Renal cortical epithelial cell (primary cell): Measurements from ENCODE around the gene CDH20. TPM values are rescaled to one million over a fixed set of nuclear protein-coding genes. Genes with fewer than 3 reads are reported as not detected.

Experiments
- DNase-seq: peaks from one replicate; pipeline ENCODE4 v3.0.0-alpha.2; 2011; ENCODE audit warnings: low read depth
- total RNA-seq: library from RNA; depleted of rRNA; stranded (reverse); fragments of >200 nt; gene quantifications from 2 replicates; pipeline ENCODE4 v1.2.3, GENCODE V29; 2014

CDH20 gene
- total RNA-seq, 1 donor from 2014 or later, result not detected

DNA sequence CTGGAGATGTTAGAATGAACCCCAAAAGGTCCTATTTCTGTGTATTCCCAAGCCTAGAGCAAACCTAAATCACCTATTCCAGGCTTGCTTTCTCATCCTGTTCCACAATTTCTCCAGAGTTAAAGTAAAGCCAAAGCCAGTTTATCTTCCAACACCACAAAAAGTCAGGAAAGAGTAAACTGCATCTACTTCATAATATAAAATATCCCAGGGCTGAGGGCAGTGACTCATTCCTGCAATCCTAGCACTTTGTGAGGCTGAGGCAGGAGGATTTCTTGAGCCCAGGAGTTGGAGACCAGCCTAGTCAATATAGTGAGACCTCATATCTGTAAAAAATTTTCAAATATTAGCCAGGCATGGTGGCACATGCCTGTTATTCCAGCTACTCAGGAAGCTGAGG, 241.4 kb downstream of the CDH20 start:
- no peak for DNase-seq

GRCh38 chr18:61575419-61575818, 242.2 kb downstream of the CDH20 start:
- DNase-seq, result no peak

DNA sequence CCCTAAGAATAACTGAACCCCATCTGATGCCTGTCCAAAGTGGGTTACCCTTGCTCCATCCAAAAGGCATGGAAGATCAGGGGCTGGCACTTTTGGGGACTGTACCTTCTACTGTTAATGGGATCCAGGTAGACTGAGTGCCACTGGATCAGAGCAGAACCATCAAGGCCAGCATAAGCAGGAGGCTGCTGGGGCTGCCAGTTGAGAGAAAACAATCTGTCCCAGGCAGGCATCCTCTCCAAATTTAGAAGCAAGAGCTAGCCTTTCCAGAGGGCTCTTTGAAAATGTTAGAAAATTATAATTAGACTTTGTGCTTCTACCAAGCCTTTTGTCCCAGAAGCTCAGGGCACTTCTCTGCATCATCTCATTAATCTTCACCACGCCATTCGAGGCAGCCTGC, 245.6 kb downstream of the CDH20 start:
- no peak for DNase-seq

DNA sequence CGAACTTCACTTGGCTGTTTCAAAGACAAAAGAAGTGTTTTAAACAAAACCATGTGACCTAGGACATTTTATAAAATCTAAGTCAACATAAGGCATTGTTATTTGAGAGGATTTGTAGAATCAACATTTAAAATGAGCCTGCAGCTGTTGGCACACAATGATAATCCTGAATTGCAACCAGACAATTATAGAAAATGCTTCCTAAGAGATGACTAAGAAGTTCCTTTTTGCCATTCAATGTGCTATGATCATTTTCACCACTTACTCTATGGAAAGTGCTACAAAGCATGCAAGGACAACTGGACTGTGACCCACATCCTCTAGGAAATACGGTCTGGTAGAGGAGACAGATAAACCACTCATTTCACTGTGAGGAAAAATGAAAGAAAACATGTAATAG, 246.4 kb downstream of the CDH20 start:
- DNase-seq, result no peak

DNA sequence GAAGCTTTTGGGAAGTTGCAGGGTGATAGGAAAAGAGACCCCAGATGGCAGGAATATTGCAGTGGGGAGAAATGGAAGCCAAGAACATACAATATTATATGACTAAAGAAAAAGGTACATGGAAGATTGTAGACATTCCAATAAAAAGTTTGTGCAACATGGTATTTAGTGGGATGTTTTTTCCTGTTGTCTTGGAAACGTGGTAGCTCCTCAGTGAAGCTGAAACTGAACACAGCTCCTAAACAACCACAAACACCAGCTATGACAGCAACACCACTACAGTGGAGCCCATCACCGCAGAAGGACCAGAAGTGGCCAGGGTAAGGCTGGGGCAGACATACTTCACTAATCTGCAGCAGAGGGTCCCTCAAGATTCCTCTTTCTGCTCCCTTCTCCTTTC, 246.8 kb downstream of the CDH20 start:
- DNase-seq, result no peak

- no peak for DNase-seq
Observed at GRCh38 chr18:61581578-61582201, 248.5 kb downstream of the CDH20 start.

- DNase-seq, result no peak
Observed at GRCh38 chr18:61582202-61582710, 249.0 kb downstream of the CDH20 start.

DNA sequence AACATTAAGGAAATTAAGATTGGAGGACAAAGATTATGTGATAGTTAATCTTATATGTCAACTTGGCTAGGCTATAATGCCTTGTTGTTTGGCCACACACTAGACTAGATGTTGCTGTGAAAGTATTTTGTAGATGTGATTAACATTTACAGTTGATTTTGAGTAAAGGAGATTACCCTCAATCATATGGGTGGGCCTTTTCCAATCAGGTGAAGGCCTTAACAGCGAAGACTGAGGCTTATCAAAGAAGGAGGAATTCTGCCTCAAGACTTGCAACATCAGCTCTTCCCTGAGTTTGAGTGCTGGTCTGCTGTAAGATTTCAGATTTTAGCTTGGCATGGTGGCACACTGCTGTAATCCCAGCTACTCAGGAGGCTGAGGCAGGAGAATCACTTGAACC, 250.3 kb downstream of the CDH20 start:
- DNase-seq, result no peak

DNA sequence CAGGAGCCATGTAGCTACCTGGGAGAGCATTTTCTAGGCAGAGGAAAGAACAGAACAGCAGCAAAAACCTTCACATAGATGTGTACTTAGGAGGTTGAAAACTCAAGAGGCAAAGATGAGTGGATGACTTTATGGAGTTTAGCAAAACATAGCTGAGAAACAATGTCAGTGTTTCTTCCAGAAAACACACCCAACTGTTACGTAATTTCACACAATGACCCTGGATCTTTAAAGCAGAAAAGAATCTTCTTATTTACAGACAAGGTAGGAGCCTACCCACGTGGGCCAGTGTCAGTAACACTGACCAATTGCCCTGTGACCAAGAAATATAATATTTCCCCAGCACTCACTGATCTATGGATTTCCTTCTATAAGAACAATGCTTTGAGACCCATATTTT, 254.6 kb downstream of the CDH20 start:
- peak; percentile 48 for DNase-seq

DNA sequence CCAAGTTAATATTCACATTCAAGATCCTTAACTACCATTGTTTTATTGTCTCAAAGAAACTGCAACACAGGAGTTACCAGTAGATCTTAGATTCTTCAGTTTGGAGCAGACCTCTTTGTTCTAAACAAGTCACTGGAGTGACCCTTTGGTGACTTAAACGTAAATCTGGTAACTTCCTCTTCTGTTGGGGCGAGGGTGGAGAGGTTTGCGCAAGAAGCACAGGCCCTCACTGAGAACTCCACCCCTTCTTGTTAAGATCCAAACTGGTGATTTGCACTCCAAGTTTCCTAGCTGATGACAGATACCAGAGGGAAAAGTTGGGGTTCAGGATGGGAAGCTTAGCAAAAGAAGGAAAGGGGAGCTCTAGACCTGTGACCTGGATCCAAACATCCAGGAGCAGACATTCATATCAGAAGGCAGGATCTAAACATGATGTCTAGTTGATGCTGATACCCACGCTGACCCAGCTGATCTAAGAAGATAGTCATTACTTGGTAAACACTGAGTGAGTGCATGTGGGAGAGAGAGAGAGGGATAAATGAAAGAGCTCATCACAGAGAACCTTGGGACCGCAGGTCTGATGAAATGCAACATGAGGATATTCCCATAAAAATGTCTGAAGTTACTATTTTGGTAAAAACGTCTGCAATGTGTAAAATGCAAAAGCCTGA, 256.0 kb downstream of the CDH20 start:
- DNase-seq, result no peak

DNA sequence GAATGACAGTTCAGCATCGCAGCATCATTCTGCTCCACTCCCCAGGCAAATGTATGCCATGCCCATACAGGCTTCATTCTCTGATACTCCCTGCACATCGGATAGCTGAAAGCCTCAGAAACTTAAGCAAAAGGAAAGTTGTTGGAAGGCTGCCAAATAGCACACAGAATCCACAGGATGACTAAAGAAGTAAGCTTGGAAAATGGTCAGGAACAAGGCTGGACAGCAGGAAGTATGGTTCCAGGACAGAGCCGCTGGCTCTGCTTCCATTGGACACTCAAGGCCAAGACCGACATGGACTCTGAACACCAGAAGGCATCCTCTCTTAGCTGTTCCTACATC, 256.5 kb downstream of the CDH20 start:
- peak; percentile 58 for DNase-seq

- DNase-seq, result no peak
Observed at GRCh38 chr18:61591253-61591652, 258.0 kb downstream of the CDH20 start.

- no peak for DNase-seq
Observed at GRCh38 chr18:61595615-61596251, 262.5 kb downstream of the CDH20 start.

GRCh38 chr18:61596296-61596695, 263.1 kb downstream of the CDH20 start:
- no peak for DNase-seq

DNA sequence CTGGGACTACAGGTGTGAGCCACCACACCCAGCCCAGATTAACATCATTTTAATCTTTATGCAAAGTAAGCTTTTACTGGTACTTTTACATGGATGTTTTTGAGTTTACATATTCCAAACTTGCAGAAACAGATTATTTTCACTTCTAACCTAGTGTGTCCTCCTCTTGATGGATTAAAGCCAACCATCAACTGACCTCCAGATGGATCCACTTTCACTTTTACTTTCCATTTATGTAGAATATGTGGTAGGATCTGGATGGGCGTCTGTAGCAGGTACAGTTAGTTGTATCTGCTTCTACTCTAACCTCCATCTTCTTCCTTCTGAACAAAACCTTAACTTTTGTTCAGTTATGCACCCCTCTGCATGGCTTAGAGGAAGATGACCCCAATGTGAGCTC, 264.1 kb downstream of the CDH20 start:
- no peak for DNase-seq

DNA sequence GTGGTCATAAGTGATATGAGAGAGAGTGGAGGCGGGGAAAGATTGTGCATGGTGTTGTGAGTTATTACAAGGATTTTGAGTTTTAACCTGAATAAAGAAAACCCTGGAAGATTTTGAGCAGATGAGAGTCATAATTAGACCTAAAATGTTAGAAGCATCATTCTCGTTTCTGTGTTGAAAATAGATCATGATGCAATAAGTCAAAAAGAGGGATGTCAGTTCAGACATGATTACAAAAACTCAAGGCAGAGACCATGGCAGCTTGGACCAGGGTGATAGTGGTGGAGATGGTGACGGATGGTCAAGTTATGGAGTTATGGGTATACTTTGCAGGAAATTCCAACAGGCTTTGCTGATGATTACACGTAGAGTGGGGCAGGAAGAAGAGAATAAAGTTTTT, 267.2 kb downstream of the CDH20 start:
- DNase-seq, result no peak

DNA sequence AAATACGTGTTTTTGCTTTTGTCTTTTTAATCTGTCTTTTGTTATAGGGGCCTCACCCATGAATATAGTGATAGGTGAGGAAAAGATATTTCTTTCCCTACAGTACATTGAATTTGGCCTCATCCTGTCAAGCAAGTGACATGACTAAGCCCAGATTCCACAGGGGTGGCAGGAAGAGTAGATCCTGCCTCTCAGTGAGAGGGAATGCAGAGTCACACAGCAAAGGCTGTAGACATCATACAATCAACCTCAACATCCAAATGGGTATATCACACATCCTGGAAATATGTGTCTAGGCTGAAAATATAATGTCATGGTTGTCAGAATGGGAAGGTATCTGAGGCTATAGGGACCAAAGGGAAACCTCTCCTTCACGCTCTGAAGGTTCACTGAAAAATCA, 269.6 kb downstream of the CDH20 start:
- DNase-seq, result no peak
